CD4-positive, alpha-beta T cell treated with Interleukin-15 for 1 hour (primary cell): ENCODE results near the gene KLHDC8A.
A peak's percentile ranks its signal among the peaks of the same experiment; 100 is the strongest.
"Not testable (repeated sequence)": the region's sequence is repeated elsewhere in the genome, so short reads cannot be mapped to it uniquely, and the experiment has no call there.

Experiments used
- DNase-seq: peaks from one replicate; pipeline ENCODE4 v3.0.0-alpha.2; 2020

The KLHDC8A gene

GRCh38 chr1:205356440-205357139, at the start of gene KLHDC8A:
TSS of gene KLHDC8A (minus strand) at chr1:205356922. CDS start at chr1:205343604, 13,318 bp downstream.
- no peak for DNase-seq

- not testable (repeated sequence) for DNase-seq
These were observed 49.5 kb upstream of the KLHDC8A start for GRCh38 chr1:205406252-205406651.

- not testable (repeated sequence) for DNase-seq
These were observed 47.8 kb upstream of the KLHDC8A start for GRCh38 chr1:205404484-205404883.

GRCh38 chr1:205398586-205398985, 41.9 kb upstream of the KLHDC8A start:
- no peak for DNase-seq

- peak; percentile 19 for DNase-seq
These were observed 40.4 kb upstream of the KLHDC8A start for GRCh38 chr1:205396967-205397616.

GRCh38 chr1:205395616-205396015, 38.9 kb upstream of the KLHDC8A start:
- DNase-seq, result no peak

- no peak for DNase-seq
These were observed 35.9 kb upstream of the KLHDC8A start for GRCh38 chr1:205392650-205393049.

- DNase-seq, result no peak
These were observed 34.7 kb upstream of the KLHDC8A start for GRCh38 chr1:205391386-205391785.

- DNase-seq, result no peak
These were observed 31.1 kb upstream of the KLHDC8A start for GRCh38 chr1:205387845-205388244.

- not testable (repeated sequence) for DNase-seq
These were observed 26.3 kb upstream of the KLHDC8A start for GRCh38 chr1:205382990-205383389.

GRCh38 chr1:205382561-205382960, 25.8 kb upstream of the KLHDC8A start:
- no peak for DNase-seq

- no peak for DNase-seq
These were observed 24.6 kb upstream of the KLHDC8A start for GRCh38 chr1:205381305-205381704.

GRCh38 chr1:205380882-205381281, 24.2 kb upstream of the KLHDC8A start:
- no peak for DNase-seq

- no peak for DNase-seq
These were observed 22.3 kb upstream of the KLHDC8A start for GRCh38 chr1:205379056-205379455.

- DNase-seq, result no peak
These were observed 20.6 kb upstream of the KLHDC8A start for GRCh38 chr1:205377355-205377754.

- no peak for DNase-seq
These were observed 20.0 kb upstream of the KLHDC8A start for GRCh38 chr1:205376739-205377138.

- no peak for DNase-seq
These were observed 19.3 kb upstream of the KLHDC8A start for GRCh38 chr1:205375835-205376545.

GRCh38 chr1:205374210-205375078, 17.7 kb upstream of the KLHDC8A start:
- no peak for DNase-seq

- no peak for DNase-seq
These were observed 17.1 kb upstream of the KLHDC8A start for GRCh38 chr1:205373798-205374175.

- DNase-seq, result no peak
These were observed 16.5 kb upstream of the KLHDC8A start for GRCh38 chr1:205373022-205373797.

GRCh38 chr1:205371871-205372660, 15.3 kb upstream of the KLHDC8A start:
- DNase-seq, result no peak
